Choroid plexus epithelial cell (primary cell): Measurements from ENCODE around the gene MYMX.
A peak's percentile ranks its signal among the peaks of the same experiment; 100 is the strongest.

ENCODE experiments used
- DNase-seq: peaks from one replicate; pipeline ENCODE4 v3.0.0-alpha.2; 2010; ENCODE audit warnings: low read depth
- H3K4me3 ChIP-seq: 2 replicates; pipeline ENCODE4 v1.5.1; 2011; ENCODE audit warnings: low read depth, mild to moderate bottlenecking, control low read depth, low read length, moderate library complexity
- CTCF ChIP-seq: conservative IDR thresholded peaks from 2 replicates; pipeline ENCODE4 v1.5.1; 2011; ENCODE audit warnings: low read depth, mild to moderate bottlenecking, control low read depth, inconsistent platforms, low read length, moderate library complexity

The MYMX gene

GRCh38 chr6:44258325-44258863, 41.7 kb downstream of the MYMX start:
- DNase-seq = no peak
- TF ChIP-seq CTCF = no peak
- no peak overlapping the region for H3K4me3 ChIP-seq

GRCh38 chr6:44258921-44259320, 42.2 kb downstream of the MYMX start:
- no peak for DNase-seq
- no peak overlapping the region for H3K4me3 ChIP-seq
- no peak for TF ChIP-seq CTCF

- DNase-seq = no peak
- no peak for TF ChIP-seq CTCF
- H3K4me3 ChIP-seq = no peak overlapping the region
Observed at GRCh38 chr6:44260011-44260410, 43.3 kb downstream of the MYMX start.

GRCh38 chr6:44260451-44261297, 43.9 kb downstream of the MYMX start:
- no peak overlapping the region for H3K4me3 ChIP-seq
- no peak for TF ChIP-seq CTCF
- no peak for DNase-seq

- DNase-seq = no peak
- H3K4me3 ChIP-seq = no peak overlapping the region
- no peak for TF ChIP-seq CTCF
Observed at GRCh38 chr6:44261581-44261980, 44.9 kb downstream of the MYMX start.

- DNase-seq = no peak
- TF ChIP-seq CTCF = no peak
- H3K4me3 ChIP-seq = peak overlapping the region; percentile 75
Observed at GRCh38 chr6:44262467-44263353, 46.0 kb downstream of the MYMX start.
